HepG2 (cell line): Measurements from ENCODE around the gene ARHGAP26. TPM values are rescaled to one million over a fixed set of nuclear protein-coding genes. Genes with fewer than 3 reads are reported as not detected.

Experiments
- ATAC-seq: fragments of 200-7000 bp; cut with Tn5 transposase; 3 replicates; pipeline ENCODE4 v1.9.1; 2020; ENCODE audit warnings: mild to moderate bottlenecking, moderate library complexity
- BruUV-seq: library from RNA; stranded (reverse); fragments of 400-500 nt; replicated peaks from 2 replicates; lab custom pipeline; 2021; lab: Mats Ljungman, UMichigan
- CTCF ChIA-PET: fragments of 300-600 bp; formaldehyde crosslinking; extraction: SDS; loops from one replicate; lab custom pipeline; 2021; ENCODE audit warnings: low total read pairs, inconsistent platforms, low intra/inter-chr PET ratio; lab: Yijun Ruan, JAX
- POLR2A ChIA-PET: fragments of 350-600 bp; sonication (Branson Sonifier 250); formaldehyde crosslinking; loops from one replicate; lab custom pipeline; 2020; ENCODE audit warnings: antibody characterized with exemption, inconsistent platforms; lab: Yijun Ruan, JAX
- DNase-seq: peaks from one replicate; pipeline ENCODE4 v3.0.0-alpha.2; 2015; ENCODE audit warnings: low spot score
- FAIRE-seq: peaks from 3 replicates; lab custom pipeline; 2011; peaks lifted over from hg19 to GRCh38; lab: Jason Lieb, UNC
- H2AFZ ChIP-seq: one replicate; pipeline ENCODE4 v1.6.1; 2011; ENCODE audit warnings: low read length, inconsistent platforms
- H3K27ac ChIP-seq: fragments of 300-600 bp; 3 replicates; pipeline ENCODE4 v1.8.0; 2011; ENCODE audit warnings: mixed run types, mild to moderate bottlenecking, mixed read lengths, low read length, inconsistent platforms; ENCODE audit not compliant: insufficient read depth; ENCODE audit errors: extremely low read length
- H3K27me3 ChIP-seq, 2 experiments: fragments of 200-600 bp in 1 of 2; 2 replicates in 1 of 2; 3 replicates in 1 of 2; pipeline versions ENCODE4 v1.6.0 to v1.8.0; 2011; ENCODE audit warnings: low read length in 2 of 2, mild to moderate bottlenecking in 2 of 2, moderate library complexity in 2 of 2, inconsistent platforms in 1 of 2; ENCODE audit not compliant: insufficient read depth in 2 of 2, control insufficient read depth in 1 of 2
- H3K36me3 ChIP-seq, 2 experiments: fragments of 200-600 bp in 1 of 2; replicated peaks in 1 of 2; 2 replicates in 1 of 2; 3 replicates in 1 of 2; pipeline versions ENCODE4 v1.5.1 to v1.8.0; 2011; ENCODE audit warnings: low read length in 2 of 2, inconsistent platforms in 1 of 2; ENCODE audit not compliant: insufficient read depth in 2 of 2, control insufficient read depth in 1 of 2
- H3K4me1 ChIP-seq: 2 replicates; pipeline ENCODE4 v1.5.1; 2012; ENCODE audit warnings: low read length, inconsistent platforms; ENCODE audit not compliant: insufficient read depth
- H3K4me2 ChIP-seq: 2 replicates; pipeline ENCODE4 v1.6.0; 2011; ENCODE audit warnings: low read depth, low read length, inconsistent platforms
- H3K4me3 ChIP-seq, 3 experiments: fragments of 200-600 bp in 1 of 3; sonication (generic), shearing (Covaris generic) in 1 of 3; replicated peaks in 1 of 3; 2 replicates each; pipeline ENCODE4 v1.5.1; 2011 to 2016; ENCODE audit warnings: low read length in 3 of 3, inconsistent platforms in 2 of 3, low read depth in 2 of 3, mild to moderate bottlenecking in 2 of 3, control low read depth in 1 of 3, mixed read lengths in 1 of 3; ENCODE audit not compliant: insufficient read depth in 1 of 3
- H3K79me2 ChIP-seq: one replicate; pipeline ENCODE4 v1.6.1; 2011; ENCODE audit warnings: low read length, inconsistent platforms; ENCODE audit not compliant: insufficient read depth
- H3K9ac ChIP-seq: 2 replicates; pipeline ENCODE4 v1.6.0; 2011; ENCODE audit warnings: mild to moderate bottlenecking, low read depth, low read length, inconsistent platforms; ENCODE audit not compliant: insufficient read depth
- H3K9me3 ChIP-seq: 2 replicates; pipeline ENCODE4 v1.5.1; 2012; ENCODE audit warnings: mild to moderate bottlenecking, low read length
- H4K20me1 ChIP-seq: 2 replicates; pipeline ENCODE4 v1.6.0; 2011; ENCODE audit warnings: inconsistent platforms, mild to moderate bottlenecking, low read length, moderate library complexity; ENCODE audit not compliant: insufficient read depth
- ETV5 ChIP-seq: IDR thresholded peaks from 2 replicates; pipeline ENCODE4 v1.6.1; 2018; ENCODE audit warnings: missing biosample characterization, missing genetic modification reagents, inconsistent platforms, borderline replicate concordance
- KLF15 ChIP-seq: sonication (generic); formaldehyde crosslinking; IDR thresholded peaks from 2 replicates; pipeline ENCODE4 v1.8.1; 2023; ENCODE audit warnings: borderline replicate concordance, mild to moderate bottlenecking, inconsistent platforms, missing genetic modification reagents, mixed read lengths
- NFKBIZ ChIP-seq: IDR thresholded peaks from 2 replicates; pipeline ENCODE4 v1.6.1; 2018; ENCODE audit warnings: missing genetic modification reagents, missing compliant biosample characterization
- STAG1 ChIP-seq: sonication (generic); formaldehyde crosslinking; IDR thresholded peaks from 2 replicates; pipeline ENCODE4 v1.4.0; 2020; ENCODE audit warnings: missing genetic modification reagents
- TRIM24 ChIP-seq: sonication (generic); formaldehyde crosslinking; IDR thresholded peaks from 2 replicates; pipeline ENCODE4 v1.8.0; 2022; ENCODE audit warnings: mild to moderate bottlenecking, missing genetic modification reagents
- WGBS: methylation state at CpG from one replicate; pipeline ENCODE4 v1.1.6; 2017; ENCODE audit warnings: low lambda C conversion rate; 5-methylcytosine and 5-hydroxymethylcytosine counted together
- in situ Hi-C: cut with HindIII; loops from 2 replicates; pipeline ENCODE4 v1.10.0; 2017; ENCODE audit warnings: low pct_unique_long_range_greater_than_20kb; ENCODE audit not compliant: extremely low pct_ligation_motif_present
- intact Hi-C: fragments of 100-400 bp; cut with micrococcal nuclease; formaldehyde crosslinking; loops from one replicate; pipeline ENCODE4 v1.10.0; 2022; ENCODE audit not compliant: unreplicated experiment
- polyA plus RNA-seq, 8 experiments: library from polyadenylated mRNA; depleted of rRNA in 3 of 8; stranded (reverse) in 7 of 8; unstranded in 1 of 8; fragments of >200 nt; fragmentation: Illumina TruSeq in 4 of 8; extraction: Trizol in 4 of 8; gene quantifications; 2 replicates each; pipeline versions ENCODE4 v1.2.1 to v1.2.3, GENCODE V29; 2011 to 2016; ENCODE audit warnings: low read depth in 4 of 8, missing spikeins in 1 of 8, mixed read lengths in 1 of 8; ENCODE audit not compliant: insufficient read depth in 1 of 8
- total RNA-seq, 5 experiments: library from RNA; depleted of rRNA; stranded (reverse); fragments of >200 nt; fragmentation: Illumina TruSeq; extraction: Trizol; gene quantifications; 2 replicates each; pipeline ENCODE4 v1.2.3, GENCODE V29; 2016; ENCODE audit warnings: low read depth in 1 of 5

The ARHGAP26 gene
- total and polyA plus RNA-seq, 2 of the 13 experiments (the other 11 are each of a cell fraction or from before 2014, with no cell fraction given) = 9.6 to 18.2 TPM

DNA sequence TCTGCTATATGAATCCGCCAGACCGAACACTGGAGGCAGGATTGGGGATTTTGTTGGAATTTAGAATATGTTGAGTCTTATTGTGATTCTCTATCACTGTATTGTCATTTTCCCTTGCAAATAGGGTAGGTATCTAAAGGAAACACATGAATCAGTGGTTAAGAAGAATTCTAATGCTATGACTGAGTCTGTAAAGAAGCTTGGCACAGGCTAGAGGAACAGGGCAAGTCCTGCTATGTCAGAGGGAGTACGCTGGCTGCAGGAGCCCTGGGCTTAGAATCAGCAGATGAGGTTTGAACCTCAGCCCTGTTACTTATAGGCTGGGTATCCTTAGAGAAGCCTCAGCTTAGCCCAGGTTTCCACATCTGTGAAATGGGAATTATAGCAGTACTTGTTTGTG, 435.2 kb downstream of the ARHGAP26 start:
- in situ Hi-C loops (no loop called here), intact Hi-C loops (no loop called here)
- CTCF ChIA-PET = no interaction called here
- no peak overlapping the region for H3K4me3 ChIP-seq
- no peaks in the 10 kb centered on the region for H4K20me1 ChIP-seq
- no peak overlapping the region for H2AFZ ChIP-seq
- TF ChIP-seq STAG1 (CRISPR knock-in tag) = no peak
- TF ChIP-seq TRIM24 (CRISPR knock-in tag) = no peak
- TF ChIP-seq NFKBIZ (CRISPR knock-in tag) = no peak
- WGBS = 100% methylated on average over 3 of the region's 3 CpGs
- H3K27ac ChIP-seq = no peak overlapping the region
- peaks cover 3% of the 10 kb centered on the region in 2 experiments; a peak in 3 of 5 replicates for H3K36me3 ChIP-seq
- H3K27me3 ChIP-seq = no peaks in the 10 kb centered on the region
- FAIRE-seq (no peak), ATAC-seq (no peak), DNase-seq (no peak)
- no peaks in the 10 kb centered on the region for H3K79me2 ChIP-seq
- BruUV-seq = no TSS peak
- no peaks in the 10 kb centered on the region for H3K9me3 ChIP-seq
- no peak overlapping the region for H3K4me2 ChIP-seq
- POLR2A ChIA-PET = no interaction called here
- H3K4me1 ChIP-seq = peaks cover 27% of the 10 kb centered on the region
- H3K9ac ChIP-seq = no peak overlapping the region

DNA sequence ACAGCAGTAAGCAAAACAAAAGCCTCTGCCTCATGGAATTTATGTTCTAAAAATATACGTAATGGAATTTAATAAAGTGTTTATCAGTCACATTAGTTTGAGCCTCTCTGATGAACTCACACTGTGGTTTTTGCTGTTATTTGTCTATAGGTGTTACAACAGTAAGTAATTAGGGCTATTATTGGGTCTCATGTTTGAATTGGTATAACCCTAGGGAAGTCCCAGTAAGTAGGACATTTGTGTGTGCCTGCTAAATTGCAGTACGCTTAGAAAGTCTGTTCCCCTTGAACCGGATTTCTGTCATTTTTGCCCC, 435.7 kb downstream of the ARHGAP26 start:
- POLR2A ChIA-PET = no interaction called here
- H3K4me1 ChIP-seq = peaks cover 23% of the 10 kb centered on the region
- FAIRE-seq (no peak), DNase-seq (no peak), ATAC-seq (no peak)
- no peaks in the 10 kb centered on the region for H3K9me3 ChIP-seq
- H3K4me3 ChIP-seq = no peak overlapping the region
- no TSS peak for BruUV-seq
- in situ Hi-C loops (no loop called here), intact Hi-C loops (no loop called here)
- H3K27ac ChIP-seq = no peak overlapping the region
- H3K4me2 ChIP-seq = no peak overlapping the region
- H3K27me3 ChIP-seq = no peaks in the 10 kb centered on the region
- no peak overlapping the region for H3K9ac ChIP-seq
- no peaks in the 10 kb centered on the region for H3K79me2 ChIP-seq
- no peak overlapping the region for H2AFZ ChIP-seq
- 95% methylated on average over 3 of the region's 3 CpGs for WGBS
- peaks cover 3 to 6% of the 10 kb centered on the region in 2 experiments; a peak in 3 of 5 replicates for H3K36me3 ChIP-seq
- no peak for TF ChIP-seq ETV5 (CRISPR knock-in tag)
- no peak for TF ChIP-seq KLF15 (CRISPR knock-in tag)
- no peaks in the 10 kb centered on the region for H4K20me1 ChIP-seq
- CTCF ChIA-PET = no interaction called here
